GM12878 (cell line): ENCODE data around the gene XRN2.

Experiments
- EGR1 ChIP-seq, 2 experiments: IDR thresholded peaks; 1 replicate in 1 of 2; 2 replicates in 1 of 2; pipeline ENCODE4 v1.6.1; 2011 to 2012; ENCODE audit warnings: low read depth in 2 of 2, low read length in 2 of 2, borderline replicate concordance in 1 of 2, mild to moderate bottlenecking in 1 of 2, moderate library complexity in 1 of 2
- JUND ChIP-seq: IDR thresholded peaks from 2 replicates; pipeline ENCODE4 v1.6.1; 2012; ENCODE audit warnings: low read depth, mild to moderate bottlenecking, low read length, improper control_type of control experiment, moderate library complexity
- KDM1A ChIP-seq: fragments of 200-600 bp; sonication (generic); IDR thresholded peaks from 2 replicates; pipeline ENCODE4 v1.6.1; 2016; ENCODE audit warnings: borderline replicate concordance
- PBX3 ChIP-seq: IDR thresholded peaks from 2 replicates; pipeline ENCODE4 v1.6.1; 2011; ENCODE audit warnings: mild to moderate bottlenecking, low read depth, low read length, moderate library complexity; ENCODE audit not compliant: insufficient replicate concordance
- ZBTB11 ChIP-seq: fragments of 450-650 bp; formaldehyde crosslinking; IDR thresholded peaks from 2 replicates; pipeline ENCODE4 v1.5.0; 2022; ENCODE audit warnings: mild to moderate bottlenecking, missing genetic modification characterization
- ZNF274 ChIP-seq: IDR thresholded peaks from one replicate; pipeline ENCODE4 v1.8.0; 2011; ENCODE audit not compliant: insufficient read length, insufficient read depth

GRCh38 chr20:21398109-21399004 is 95.2 kb downstream of the XRN2 start:
- TF ChIP-seq ZBTB11 (CRISPR knock-in tag), result no peak
- TF ChIP-seq EGR1 (IDR thresholded peaks at IDR 0.05; ENCODE audit: borderline replicate concordance in 1 of 2, low read depth in 2 of 2, low read length in 2 of 2), result no peak
- TF ChIP-seq JUND, result no peak
- no peak for TF ChIP-seq KDM1A
- TF ChIP-seq ZNF274, result no peak
- TF ChIP-seq PBX3, result no peak
